Sigmoid colon (tissue), 7 donors: Measurements from ENCODE around the gene DMRTA1. TPM values are rescaled to one million over a fixed set of nuclear protein-coding genes. Genes with fewer than 3 reads are reported as not detected.

Experiments used
- DNase-seq: peaks from one replicate; pipeline ENCODE4 v3.0.0-alpha.2; 2019
- H3K27ac ChIP-seq, 4 donors: fragments of 200-600 bp; sonication (generic); one replicate each; pipeline ENCODE4 v1.5.1; 2016 to 2019; ENCODE audit warnings: mild to moderate bottlenecking in 1 of 4
- H3K27me3 ChIP-seq, 3 donors: fragments of 200-600 bp; sonication (generic); one replicate each; pipeline ENCODE4 v1.5.1; 2019; ENCODE audit warnings: mild to moderate bottlenecking in 1 of 3
- H3K36me3 ChIP-seq, 4 donors: fragments of 200-600 bp; sonication (generic); one replicate each; pipeline ENCODE4 v1.5.1; 2016 to 2019
- H3K4me1 ChIP-seq, 4 donors: fragments of 200-600 bp; sonication (generic); one replicate each; pipeline ENCODE4 v1.5.1; 2017 to 2019
- H3K4me3 ChIP-seq, 4 donors: fragments of 200-600 bp; sonication (generic); one replicate each; pipeline ENCODE4 v1.5.1; 2017 to 2019; ENCODE audit warnings: mild to moderate bottlenecking in 2 of 4, moderate library complexity in 1 of 4
- H3K9me3 ChIP-seq, 4 donors: fragments of 200-600 bp in 3 of 4; sonication (generic) in 3 of 4; one replicate each; pipeline versions ENCODE4 v1.5.1 to v1.6.1; 2013 to 2019
- CTCF ChIP-seq, 4 experiments: fragments of 450-650 bp in 3 of 4; fragments of 200-600 bp in 1 of 4; IDR thresholded peaks; one replicate each; pipeline ENCODE4 v1.5.1; 2016 to 2019; ENCODE audit warnings: antibody characterized with exemption in 4 of 4, mild to moderate bottlenecking in 3 of 4, moderate library complexity in 2 of 4
- EP300 ChIP-seq, 4 donors: sonication (generic); formaldehyde crosslinking; IDR thresholded peaks; one replicate each; pipeline ENCODE4 v1.6.1; 2017; ENCODE audit warnings: antibody characterized with exemption in 4 of 4
- POLR2A ChIP-seq, 2 donors: fragments of 450-650 bp; IDR thresholded peaks; one replicate each; pipeline ENCODE4 v1.6.1; 2016; ENCODE audit warnings: antibody characterized with exemption in 2 of 2, mild to moderate bottlenecking in 2 of 2, moderate library complexity in 2 of 2
- POLR2AphosphoS5 ChIP-seq, 4 donors: sonication (generic); formaldehyde crosslinking; IDR thresholded peaks; one replicate each; pipeline ENCODE4 v1.6.1; 2017; ENCODE audit warnings: antibody characterized with exemption in 4 of 4
- WGBS, 2 donors: extraction: QIAGEN DNeasy Blood & Tissue Kit; methylation state at CpG; one replicate each; pipeline ENCODE4 v1.1.7; 2013; 5-methylcytosine and 5-hydroxymethylcytosine counted together
- intact Hi-C: fragments of 100-400 bp; cut with DNase I; formaldehyde crosslinking; loops from one replicate; pipeline ENCODE4 v1.15.1; 2023
- polyA plus RNA-seq, 3 donors: library from polyadenylated mRNA; stranded (reverse); fragments of 200-250 nt; gene quantifications; one replicate each; pipeline ENCODE4 v1.2.3, GENCODE V29; 2013
- total RNA-seq, 4 donors: library from RNA; depleted of rRNA; stranded (reverse); fragments of >200 nt; gene quantifications; one replicate each; pipeline ENCODE4 v1.1.0, GENCODE V29; 2016
- donor health status: healthy with polysubstance abuse.
- donor health status: Bipolar disorder and iron deficiency.
- donor health status: healthy.

The DMRTA1 gene
- total and polyA plus RNA-seq, 7 donors: 0.20 to 2.1 (median 0.83) TPM

GRCh38 chr9:22415941-22416691, 30.5 kb upstream of the DMRTA1 start:
- WGBS, 2 donors: 41 to 53% methylated on average over 5 of the region's 5 CpGs
- DNase-seq: no peak

GRCh38 chr9:22416692-22417060, 29.9 kb upstream of the DMRTA1 start:
- H3K36me3 ChIP-seq: no peaks in the 10 kb centered on the region
- no peak overlapping the region for H3K4me3 ChIP-seq
- H3K27me3 ChIP-seq: no peaks in the 10 kb centered on the region
- H3K9me3 ChIP-seq: no peaks in the 10 kb centered on the region
- 22 to 29% methylated on average over 1 of the region's 1 CpG for WGBS, 2 donors
- DNase-seq: no peak
- H3K4me1 ChIP-seq: no peaks in the 10 kb centered on the region
- no peak overlapping the region for H3K27ac ChIP-seq
- intact Hi-C loops: no loop called here
- TF ChIP-seq CTCF (IDR thresholded peaks at IDR 0.05) (no peak), EP300 (IDR thresholded peaks at IDR 0.05) (no peak), POLR2A (IDR thresholded peaks at IDR 0.05) (no peak), POLR2AphosphoS5 (IDR thresholded peaks at IDR 0.05) (no peak)

More at GRCh38 chr9:22415941-22416691, 30.5 kb upstream of the DMRTA1 start:
- TF ChIP-seq POLR2AphosphoS5 (IDR thresholded peaks at IDR 0.05): no peak
- intact Hi-C loops: no loop called here
- Histone ChIP-seq H3K27me3 (no peaks in the 10 kb centered on the region), H3K9me3 (no peaks in the 10 kb centered on the region), H3K4me1 (no peaks in the 10 kb centered on the region), H3K4me3 (no peak overlapping the region), H3K27ac (no peak overlapping the region), H3K36me3 (no peaks in the 10 kb centered on the region)

- WGBS, 2 donors: 83 to 84% methylated on average over 1 of the region's 1 CpG
- Histone ChIP-seq H3K27ac (no peak overlapping the region), H3K4me3 (no peak overlapping the region), H3K27me3 (no peaks in the 10 kb centered on the region), H3K9me3 (no peaks in the 10 kb centered on the region), H3K36me3 (no peaks in the 10 kb centered on the region), H3K4me1 (no peaks in the 10 kb centered on the region)
- TF ChIP-seq POLR2A (IDR thresholded peaks at IDR 0.05) (no peak), POLR2AphosphoS5 (IDR thresholded peaks at IDR 0.05) (no peak), CTCF (IDR thresholded peaks at IDR 0.05) (no peak), EP300 (IDR thresholded peaks at IDR 0.05) (no peak)
- intact Hi-C loops: no loop called here
- DNase-seq: no peak
These were observed 23.1 kb upstream of the DMRTA1 start for GRCh38 chr9:22423566-22423965.

- intact Hi-C loops: no loop called here
- H3K4me1 ChIP-seq: no peaks in the 10 kb centered on the region
These were observed 22.0 kb upstream of the DMRTA1 start for GRCh38 chr9:22424616-22425015.

GRCh38 chr9:22425551-22425950, 21.1 kb upstream of the DMRTA1 start:
- DNase-seq: no peak
- H3K27ac ChIP-seq: no peak overlapping the region
- H3K4me1 ChIP-seq: no peaks in the 10 kb centered on the region
- WGBS, 2 donors: 80 to 85% methylated on average over 4 of the region's 4 CpGs
- no peak for TF ChIP-seq POLR2AphosphoS5 (IDR thresholded peaks at IDR 0.05)
- no peak for TF ChIP-seq CTCF (IDR thresholded peaks at IDR 0.05)
- no peak for TF ChIP-seq EP300 (IDR thresholded peaks at IDR 0.05)
- TF ChIP-seq POLR2A (IDR thresholded peaks at IDR 0.05): no peak
- H3K9me3 ChIP-seq: no peaks in the 10 kb centered on the region
- intact Hi-C loops: no loop called here
- H3K4me3 ChIP-seq: no peak overlapping the region
- H3K36me3 ChIP-seq: no peaks in the 10 kb centered on the region
- no peaks in the 10 kb centered on the region for H3K27me3 ChIP-seq

More at GRCh38 chr9:22424616-22425015, 22.0 kb upstream of the DMRTA1 start:
- TF ChIP-seq POLR2AphosphoS5 (IDR thresholded peaks at IDR 0.05): no peak
- Histone ChIP-seq H3K4me3 (no peak overlapping the region), H3K36me3 (no peaks in the 10 kb centered on the region), H3K27ac (no peak overlapping the region), H3K9me3 (no peaks in the 10 kb centered on the region), H3K27me3 (no peaks in the 10 kb centered on the region)
- DNase-seq: no peak
- 83 to 92% methylated on average over 2 of the region's 2 CpGs for WGBS, 2 donors
